Right lobe of liver (tissue), 4 donors: ENCODE results near the gene ISG15.
"Not testable (repeated sequence)": the region's sequence is repeated elsewhere in the genome, so short reads cannot be mapped to it uniquely, and the experiment has no call there.

Source experiments
- CTCF ChIP-seq, 4 donors: fragments of 200-600 bp in 3 of 4; fragments of 450-650 bp in 1 of 4; IDR thresholded peaks; one replicate each; pipeline versions ENCODE4 v1.5.1 to v1.8.0; 2016 to 2022; ENCODE audit warnings: antibody characterized with exemption in 4 of 4, mild to moderate bottlenecking in 2 of 4
- POLR2A ChIP-seq: fragments of 450-650 bp; IDR thresholded peaks from one replicate; pipeline ENCODE4 v1.6.1; 2017; ENCODE audit warnings: antibody characterized with exemption, mild to moderate bottlenecking
- donor health status: DM: no; HTN: no; CAD: no.
- donor health status: DM: no; HTN: no; CAD: no.
- donor health status: DM: no; HTN: yes; CAD: no.

GRCh38 chr1:988061-988460 lies 25.2 kb upstream of the ISG15 start:
- not testable (repeated sequence) for TF ChIP-seq CTCF (IDR thresholded peaks at IDR 0.05); POLR2A
